ENCODE measurements around the gene KLRF1.

- no peak for TF ChIP-seq CTCF (IDR thresholded peaks at IDR 0.05; ENCODE audit: poor library complexity)
- no peak for TF ChIP-seq EZH2phosphoT487 (IDR thresholded peaks at IDR 0.05; ENCODE audit: low read depth, severe bottlenecking, unreplicated experiment)
Measured at GRCh38 chr12:9864913-9865675, 37.8 kb downstream of the KLRF1 start.
